GM12878 (cell line): ENCODE data around the gene GRM7. TPM values are rescaled to one million over a fixed set of nuclear protein-coding genes. Genes with fewer than 3 reads are reported as not detected.
A peak's percentile ranks its signal among the peaks of the same experiment; 100 is the strongest.

Experiments
- ATAC-seq: fragments of 200-7000 bp; cut with Tn5 transposase; 3 replicates; pipeline ENCODE4 v1.9.1; 2020; ENCODE audit warnings: mild to moderate bottlenecking, moderate library complexity
- BruUV-seq: library from RNA; stranded (reverse); fragments of 400-500 nt; replicated peaks from 2 replicates; lab custom pipeline; 2021; lab: Mats Ljungman, UMichigan
- CTCF ChIA-PET: fragments of 300-600 bp; sonication (Branson Sonifier 250); formaldehyde crosslinking; extraction: SDS; loops from one replicate; lab custom pipeline; 2021; ENCODE audit warnings: inconsistent platforms; lab: Yijun Ruan, JAX
- POLR2A ChIA-PET: fragments of 350-600 bp; formaldehyde crosslinking; extraction: SDS; loops from one replicate; lab custom pipeline; 2021; ENCODE audit warnings: inconsistent platforms; lab: Charles Lee
- RAD21 ChIA-PET: fragments of 300-600 bp; sonication (Branson Sonifier 250); formaldehyde crosslinking; loops from one replicate; lab custom pipeline; 2023; ENCODE audit warnings: antibody characterized with exemption; ENCODE audit not compliant: unreplicated experiment; lab: Charles Lee
- SMC1A ChIA-PET: fragments of 300-600 bp; sonication (Branson Sonifier 250); formaldehyde crosslinking; loops from one replicate; lab custom pipeline; 2023; ENCODE audit not compliant: unreplicated experiment, uncharacterized antibody; lab: Charles Lee
- DNase-seq: peaks from one replicate; pipeline ENCODE4 v3.0.0-alpha.2; 2011; ENCODE audit warnings: low read depth, low spot score
- FAIRE-seq: peaks from 3 replicates; lab custom pipeline; 2011; peaks lifted over from hg19 to GRCh38; lab: Jason Lieb, UNC
- H2AFZ ChIP-seq: 2 replicates; pipeline ENCODE4 v1.6.0; 2011; ENCODE audit warnings: low read depth, low read length, control low read depth; ENCODE audit not compliant: control insufficient read depth
- H3K27ac ChIP-seq: 2 replicates; pipeline ENCODE4 v1.5.1; 2011; ENCODE audit warnings: control low read depth; ENCODE audit not compliant: control insufficient read depth, insufficient read depth
- H3K27me3 ChIP-seq, 2 experiments: replicated peaks in 1 of 2; 2 replicates each; pipeline versions ENCODE4 v1.6.0 to v1.6.1; 2011; ENCODE audit warnings: low read length in 1 of 2; ENCODE audit not compliant: control insufficient read depth in 2 of 2, insufficient read depth in 2 of 2
- H3K36me3 ChIP-seq, 2 experiments: 2 replicates each; pipeline ENCODE4 v1.5.1; 2011; ENCODE audit warnings: low read length in 1 of 2; ENCODE audit not compliant: control insufficient read depth in 2 of 2, insufficient read depth in 2 of 2
- H3K4me1 ChIP-seq: 2 replicates; pipeline ENCODE4 v1.6.1; 2011; ENCODE audit warnings: mild to moderate bottlenecking, low read length, moderate library complexity, mixed read lengths; ENCODE audit not compliant: control insufficient read depth, insufficient read depth
- H3K4me2 ChIP-seq: 2 replicates; pipeline ENCODE4 v1.6.0; 2011; ENCODE audit warnings: control low read depth; ENCODE audit not compliant: control insufficient read depth, insufficient read depth
- H3K4me3 ChIP-seq: fragments of 200-600 bp; sonication (generic); 2 replicates; pipeline ENCODE4 v1.5.1; 2016
- H3K79me2 ChIP-seq: 2 replicates; pipeline ENCODE4 v1.6.0; 2011; ENCODE audit warnings: low read length; ENCODE audit not compliant: control insufficient read depth, insufficient read depth
- H3K9ac ChIP-seq: 2 replicates; pipeline ENCODE4 v1.8.0; 2011; ENCODE audit warnings: low read length, control low read depth, mixed read lengths; ENCODE audit not compliant: control insufficient read depth, insufficient read depth
- H3K9me3 ChIP-seq: replicated peaks from 3 replicates; pipeline ENCODE4 v1.5.1; 2011; ENCODE audit warnings: mild to moderate bottlenecking, low read length; ENCODE audit not compliant: control insufficient read depth, insufficient read depth
- H4K20me1 ChIP-seq: 2 replicates; pipeline ENCODE4 v1.6.0; 2011; ENCODE audit not compliant: control insufficient read depth, insufficient read depth
- BCLAF1 ChIP-seq: fragments of 450-650 bp; IDR thresholded peaks from 2 replicates; pipeline ENCODE4 v1.6.1; 2017; ENCODE audit warnings: antibody characterized with exemption, mild to moderate bottlenecking, moderate library complexity
- NFYB ChIP-seq: IDR thresholded peaks from 2 replicates; pipeline ENCODE4 v1.6.1; 2011; ENCODE audit warnings: low read depth, mild to moderate bottlenecking, low read length, improper control_type of control experiment, moderate library complexity; ENCODE audit not compliant: insufficient read depth
- SMAD5 ChIP-seq: IDR thresholded peaks from 2 replicates; pipeline ENCODE4 v1.6.1; 2016; ENCODE audit warnings: antibody characterized with exemption, low read depth
- ZNF687 ChIP-seq: fragments of 450-650 bp; IDR thresholded peaks from 2 replicates; pipeline ENCODE4 v1.6.1; 2017; ENCODE audit warnings: mild to moderate bottlenecking, moderate library complexity
- ZZZ3 ChIP-seq: IDR thresholded peaks from 2 replicates; pipeline ENCODE4 v1.6.1; 2011; ENCODE audit warnings: low read depth; ENCODE audit not compliant: control insufficient read depth, insufficient read length
- WGBS: methylation state at CpG from one replicate; pipeline ENCODE4 v1.1.6; 2016; ENCODE audit warnings: low lambda C conversion rate; ENCODE audit not compliant: insufficient replicate concordance, insufficient coverage; ENCODE audit errors: missing lambda C conversion rate; 5-methylcytosine and 5-hydroxymethylcytosine counted together
- in situ Hi-C: fragments of 300-500 bp; cut with MboI; formaldehyde crosslinking; loops from 9 replicates; pipeline ENCODE4 v1.14.3; 2018; ENCODE audit warnings: mixed read lengths
- intact Hi-C: fragments of 100-400 bp; cut with micrococcal nuclease; formaldehyde crosslinking; loops from one replicate; pipeline ENCODE4 v1.14.2; 2022; ENCODE audit not compliant: unreplicated experiment
- polyA plus RNA-seq, 11 experiments: library from polyadenylated mRNA; depleted of rRNA in 4 of 11; unstranded in 6 of 11; stranded (reverse) in 5 of 11; fragments of >200 nt; fragmentation: Nextera tagmentation in 4 of 11; fragmentation: Illumina TruSeq in 1 of 11; extraction: Ambion mirVana in 4 of 11; extraction: Trizol in 1 of 11; gene quantifications; 1 replicate in 1 of 11; 2 replicates in 10 of 11; pipeline versions ENCODE4 v1.2.1 to v1.2.3, GENCODE V29; 2011 to 2016; ENCODE audit warnings: inconsistent platforms in 2 of 11, missing spikeins in 2 of 11, low read depth in 1 of 11
- total RNA-seq, 4 experiments: library from RNA; depleted of rRNA in 3 of 4; stranded (reverse); fragments of >200 nt in 3 of 4; fragmentation: Illumina TruSeq in 1 of 4; extraction: Trizol in 1 of 4; gene quantifications; 2 replicates each; pipeline versions ENCODE4 v1.2.1 to v1.2.3, GENCODE V29; 2013 to 2021

GRM7 gene
- total and polyA plus RNA-seq, 10 of the 15 experiments (the other 5 are each of a cell fraction or from before 2014, with no cell fraction given), result not detected

- H3K79me2 ChIP-seq, result no peaks in the 10 kb centered on the region
- intact Hi-C loops, result no loop called here
- DNase-seq, result no peak
- H2AFZ ChIP-seq, result no peak overlapping the region
- ChIA-PET POLR2A (no interaction called here), CTCF (no interaction called here), SMC1A (no interaction called here), RAD21 (no interaction called here)
- H3K27me3 ChIP-seq, result no peaks in the 10 kb centered on the region
- no peaks in the 10 kb centered on the region for H3K4me1 ChIP-seq
- in situ Hi-C loops, result no loop called here
- no peak for ATAC-seq
- H4K20me1 ChIP-seq, result no peaks in the 10 kb centered on the region
- no peaks in the 10 kb centered on the region for H3K36me3 ChIP-seq
- H3K27ac ChIP-seq, result no peak overlapping the region
- 0% methylated on average over 3 of the region's 3 CpGs for WGBS
- no peak for FAIRE-seq
- TF ChIP-seq ZNF687 (no peak), NFYB (0 out of 2 replicates have a peak, but pooled peaks have one; percentile 42), SMAD5 (no peak), BCLAF1 (no peak), ZZZ3 (no peak)
- H3K9me3 ChIP-seq, result no peaks in the 10 kb centered on the region
- no peak overlapping the region for H3K9ac ChIP-seq
- H3K4me3 ChIP-seq, result no peak overlapping the region
- H3K4me2 ChIP-seq, result no peak overlapping the region
- BruUV-seq, result no TSS peak
Measured at GRCh38 chr3:7790141-7790540, 929.2 kb downstream of the GRM7 start.
